HepG2 (cell line): ENCODE measurements around the gene PRM3. TPM values are rescaled to one million over a fixed set of nuclear protein-coding genes. Genes with fewer than 3 reads are reported as not detected.

Experiments used
- ARHGAP35 ChIP-seq: sonication (generic); formaldehyde crosslinking; IDR thresholded peaks from 2 replicates; pipeline ENCODE4 v1.9.0; 2022; ENCODE audit warnings: mild to moderate bottlenecking, inconsistent platforms, moderate library complexity, missing genetic modification reagents, borderline replicate concordance
- CC2D1A ChIP-seq: sonication (generic); formaldehyde crosslinking; IDR thresholded peaks from 2 replicates; pipeline ENCODE4 v1.8.1; 2023; ENCODE audit warnings: mild to moderate bottlenecking, missing genetic modification reagents
- HOXA9 ChIP-seq: sonication (generic); formaldehyde crosslinking; IDR thresholded peaks from 2 replicates; pipeline ENCODE4 v1.8.1; 2022; ENCODE audit warnings: missing genetic modification reagents, mild to moderate bottlenecking, moderate library complexity, borderline replicate concordance
- IKZF4 ChIP-seq: sonication (generic); formaldehyde crosslinking; IDR thresholded peaks from 2 replicates; pipeline ENCODE4 v1.5.1; 2020; ENCODE audit warnings: borderline replicate concordance, mild to moderate bottlenecking, low read depth, missing genetic modification reagents; ENCODE audit errors: not compliant biosample characterization
- IRF2 ChIP-seq: IDR thresholded peaks from 2 replicates; pipeline ENCODE4 v1.6.1; 2018; ENCODE audit warnings: missing genetic modification reagents, missing compliant biosample characterization
- RNF219 ChIP-seq: sonication (generic); formaldehyde crosslinking; IDR thresholded peaks from 2 replicates; pipeline ENCODE4 v1.5.0; 2020; ENCODE audit warnings: mild to moderate bottlenecking, missing genetic modification reagents
- SMYD3 ChIP-seq: sonication (generic); formaldehyde crosslinking; IDR thresholded peaks from 2 replicates; pipeline ENCODE4 v1.8.1; 2023; ENCODE audit warnings: mild to moderate bottlenecking, missing genetic modification reagents
- SNRNP70 ChIP-seq: fragments of 200-400 bp; formaldehyde crosslinking; IDR thresholded peaks from 2 replicates; pipeline ENCODE4 v1.6.1; 2017; ENCODE audit warnings: mild to moderate bottlenecking, low read depth, low read length, moderate library complexity
- ZNF414 ChIP-seq: sonication (generic); formaldehyde crosslinking; IDR thresholded peaks from 2 replicates; pipeline ENCODE4 v1.5.0; 2020; ENCODE audit warnings: missing genetic modification reagents
- ZNF558 ChIP-seq: sonication (generic); formaldehyde crosslinking; IDR thresholded peaks from 2 replicates; pipeline ENCODE4 v1.9.0; 2022; ENCODE audit warnings: mild to moderate bottlenecking, missing genetic modification reagents, borderline replicate concordance
- ZNF672 ChIP-seq: sonication (generic); formaldehyde crosslinking; IDR thresholded peaks from 2 replicates; pipeline ENCODE4 v1.8.1; 2022; ENCODE audit warnings: missing genetic modification reagents
- ZNF713 ChIP-seq: sonication (generic); formaldehyde crosslinking; IDR thresholded peaks from 2 replicates; pipeline ENCODE4 v1.4.0; 2020; ENCODE audit warnings: mild to moderate bottlenecking, missing genetic modification reagents
- ZNF784 ChIP-seq: sonication (generic); formaldehyde crosslinking; IDR thresholded peaks from 2 replicates; pipeline ENCODE4 v1.5.1; 2020; ENCODE audit warnings: missing genetic modification reagents, mild to moderate bottlenecking, borderline replicate concordance
- ZSCAN12 ChIP-seq: sonication (generic); formaldehyde crosslinking; IDR thresholded peaks from 2 replicates; pipeline ENCODE4 v1.9.0; 2021; ENCODE audit warnings: mild to moderate bottlenecking, missing genetic modification reagents
- polyA plus RNA-seq, 8 experiments: library from polyadenylated mRNA; depleted of rRNA in 3 of 8; stranded (reverse) in 7 of 8; unstranded in 1 of 8; fragments of >200 nt; fragmentation: Illumina TruSeq in 4 of 8; extraction: Trizol in 4 of 8; gene quantifications; 2 replicates each; pipeline versions ENCODE4 v1.2.1 to v1.2.3, GENCODE V29; 2011 to 2016; ENCODE audit warnings: low read depth in 4 of 8, missing spikeins in 1 of 8, mixed read lengths in 1 of 8; ENCODE audit not compliant: insufficient read depth in 1 of 8
- total RNA-seq, 5 experiments: library from RNA; depleted of rRNA; stranded (reverse); fragments of >200 nt; fragmentation: Illumina TruSeq; extraction: Trizol; gene quantifications; 2 replicates each; pipeline ENCODE4 v1.2.3, GENCODE V29; 2016; ENCODE audit warnings: low read depth in 1 of 5
- TF ChIP-seq, protein P1 (sequence below): sonication (generic); formaldehyde crosslinking; IDR thresholded peaks from 2 replicates; pipeline ENCODE4 v1.9.0; 2021; ENCODE audit warnings: missing genetic modification reagents, borderline replicate concordance
- TF ChIP-seq, protein P2 (sequence below): sonication (generic); formaldehyde crosslinking; IDR thresholded peaks from 2 replicates; pipeline ENCODE4 v1.4.0; 2020; ENCODE audit warnings: missing genetic modification reagents, borderline replicate concordance

Gene PRM3
- total and polyA plus RNA-seq, 2 of the 13 experiments (the other 11 are each of a cell fraction or from before 2014, with no cell fraction given): not detected

DNA sequence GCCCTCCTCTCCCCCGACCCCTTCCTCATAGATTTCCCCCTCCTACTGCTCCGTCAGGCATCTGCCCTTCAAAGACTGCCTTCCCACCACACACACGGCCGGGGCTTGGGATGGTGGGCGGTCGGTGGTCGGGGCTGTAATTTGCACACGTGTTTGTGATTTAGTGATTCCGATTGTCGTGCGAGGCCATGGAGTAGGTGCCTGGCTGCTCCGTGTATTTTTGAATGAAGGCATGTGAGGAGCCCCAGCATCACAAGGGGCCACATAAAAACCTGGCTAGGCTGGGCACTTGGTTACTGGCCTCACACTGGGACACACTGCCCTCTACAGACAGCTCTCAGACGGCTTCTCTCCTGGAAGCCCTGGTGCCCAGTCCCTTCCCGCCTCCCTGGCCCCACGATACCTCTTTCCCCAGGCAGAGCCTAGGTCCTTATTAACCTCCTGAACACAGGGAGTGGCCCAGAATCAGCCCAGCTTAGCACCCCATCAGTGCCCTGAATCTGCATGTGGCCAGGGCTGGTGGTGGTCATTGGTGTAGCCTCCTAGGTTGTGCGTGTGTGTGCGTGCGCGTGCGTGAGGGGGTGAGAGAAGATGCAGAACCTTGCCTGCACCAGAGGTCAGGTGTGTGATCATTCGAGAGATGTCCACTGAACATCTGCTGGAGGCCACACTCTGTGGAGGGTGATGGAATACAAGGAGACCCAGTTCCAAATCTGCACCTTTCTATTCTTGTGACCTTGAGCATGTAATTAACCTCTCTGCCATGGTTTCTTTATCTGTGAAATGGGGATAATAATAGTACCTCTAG is 16.1 kb downstream of the PRM3 start (continued):
- TF ChIP-seq ZNF414 (CRISPR knock-in tag) (peak; percentile 96; the same call in 1 of the 2 replicates), ZNF784 (CRISPR knock-in tag) (peak; percentile 50; the same call in 1 of the 2 replicates), RNF219 (CRISPR knock-in tag) (no peak), SMYD3 (CRISPR knock-in tag) (no peak; the same call in 1 of the 2 replicates), IKZF4 (CRISPR knock-in tag) (peak; percentile 81), ZNF558 (CRISPR knock-in tag) (no peak), SNRNP70 (no peak), HOXA9 (peak; percentile 91), CC2D1A (CRISPR knock-in tag) (no peak), ZNF672 (CRISPR knock-in tag) (0 out of 2 replicates have a peak, but pooled peaks have one; percentile 50), ZNF713 (CRISPR knock-in tag) (peak; percentile 93), ARHGAP35 (CRISPR knock-in tag) (no peak), IRF2 (CRISPR knock-in tag) (peak; percentile 94), ZSCAN12 (CRISPR knock-in tag) (0 out of 2 replicates have a peak, but pooled peaks have one; percentile 18)
- TF ChIP-seq, protein P1, sequence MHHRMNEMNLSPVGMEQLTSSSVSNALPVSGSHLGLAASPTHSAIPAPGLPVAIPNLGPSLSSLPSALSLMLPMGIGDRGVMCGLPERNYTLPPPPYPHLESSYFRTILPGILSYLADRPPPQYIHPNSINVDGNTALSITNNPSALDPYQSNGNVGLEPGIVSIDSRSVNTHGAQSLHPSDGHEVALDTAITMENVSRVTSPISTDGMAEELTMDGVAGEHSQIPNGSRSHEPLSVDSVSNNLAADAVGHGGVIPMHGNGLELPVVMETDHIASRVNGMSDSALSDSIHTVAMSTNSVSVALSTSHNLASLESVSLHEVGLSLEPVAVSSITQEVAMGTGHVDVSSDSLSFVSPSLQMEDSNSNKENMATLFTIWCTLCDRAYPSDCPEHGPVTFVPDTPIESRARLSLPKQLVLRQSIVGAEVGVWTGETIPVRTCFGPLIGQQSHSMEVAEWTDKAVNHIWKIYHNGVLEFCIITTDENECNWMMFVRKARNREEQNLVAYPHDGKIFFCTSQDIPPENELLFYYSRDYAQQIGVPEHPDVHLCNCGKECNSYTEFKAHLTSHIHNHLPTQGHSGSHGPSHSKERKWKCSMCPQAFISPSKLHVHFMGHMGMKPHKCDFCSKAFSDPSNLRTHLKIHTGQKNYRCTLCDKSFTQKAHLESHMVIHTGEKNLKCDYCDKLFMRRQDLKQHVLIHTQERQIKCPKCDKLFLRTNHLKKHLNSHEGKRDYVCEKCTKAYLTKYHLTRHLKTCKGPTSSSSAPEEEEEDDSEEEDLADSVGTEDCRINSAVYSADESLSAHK (CRISPR knock-in tag): no peak
- TF ChIP-seq, protein P2, sequence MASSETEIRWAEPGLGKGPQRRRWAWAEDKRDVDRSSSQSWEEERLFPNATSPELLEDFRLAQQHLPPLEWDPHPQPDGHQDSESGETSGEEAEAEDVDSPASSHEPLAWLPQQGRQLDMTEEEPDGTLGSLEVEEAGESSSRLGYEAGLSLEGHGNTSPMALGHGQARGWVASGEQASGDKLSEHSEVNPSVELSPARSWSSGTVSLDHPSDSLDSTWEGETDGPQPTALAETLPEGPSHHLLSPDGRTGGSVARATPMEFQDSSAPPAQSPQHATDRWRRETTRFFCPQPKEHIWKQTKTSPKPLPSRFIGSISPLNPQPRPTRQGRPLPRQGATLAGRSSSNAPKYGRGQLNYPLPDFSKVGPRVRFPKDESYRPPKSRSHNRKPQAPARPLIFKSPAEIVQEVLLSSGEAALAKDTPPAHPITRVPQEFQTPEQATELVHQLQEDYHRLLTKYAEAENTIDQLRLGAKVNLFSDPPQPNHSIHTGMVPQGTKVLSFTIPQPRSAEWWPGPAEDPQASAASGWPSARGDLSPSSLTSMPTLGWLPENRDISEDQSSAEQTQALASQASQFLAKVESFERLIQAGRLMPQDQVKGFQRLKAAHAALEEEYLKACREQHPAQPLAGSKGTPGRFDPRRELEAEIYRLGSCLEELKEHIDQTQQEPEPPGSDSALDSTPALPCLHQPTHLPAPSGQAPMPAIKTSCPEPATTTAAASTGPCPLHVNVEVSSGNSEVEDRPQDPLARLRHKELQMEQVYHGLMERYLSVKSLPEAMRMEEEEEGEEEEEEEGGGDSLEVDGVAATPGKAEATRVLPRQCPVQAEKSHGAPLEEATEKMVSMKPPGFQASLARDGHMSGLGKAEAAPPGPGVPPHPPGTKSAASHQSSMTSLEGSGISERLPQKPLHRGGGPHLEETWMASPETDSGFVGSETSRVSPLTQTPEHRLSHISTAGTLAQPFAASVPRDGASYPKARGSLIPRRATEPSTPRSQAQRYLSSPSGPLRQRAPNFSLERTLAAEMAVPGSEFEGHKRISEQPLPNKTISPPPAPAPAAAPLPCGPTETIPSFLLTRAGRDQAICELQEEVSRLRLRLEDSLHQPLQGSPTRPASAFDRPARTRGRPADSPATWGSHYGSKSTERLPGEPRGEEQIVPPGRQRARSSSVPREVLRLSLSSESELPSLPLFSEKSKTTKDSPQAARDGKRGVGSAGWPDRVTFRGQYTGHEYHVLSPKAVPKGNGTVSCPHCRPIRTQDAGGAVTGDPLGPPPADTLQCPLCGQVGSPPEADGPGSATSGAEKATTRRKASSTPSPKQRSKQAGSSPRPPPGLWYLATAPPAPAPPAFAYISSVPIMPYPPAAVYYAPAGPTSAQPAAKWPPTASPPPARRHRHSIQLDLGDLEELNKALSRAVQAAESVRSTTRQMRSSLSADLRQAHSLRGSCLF: peak; percentile 41; the same call in 1 of the 2 replicates
